ENCODE results near the gene CRNKL1.

CRNKL1 gene

GRCh38 chr20:20052074-20052970 is at the start of gene CRNKL1, which contains the start of gene CFAP61:
TSS of gene CRNKL1 (minus strand) at chr20:20052466. CDS start at chr20:20052342, 124 bp downstream.
TSS of gene CFAP61 (plus strand) at chr20:20052532. CDS start at chr20:20056654, 4,122 bp downstream.
- peak; percentile 96 for DNase-seq

- no peak for DNase-seq
These were observed 48.6 kb upstream of the CRNKL1 start for GRCh38 chr20:20100881-20101280.

GRCh38 chr20:20096421-20096820 is 44.2 kb upstream of the CRNKL1 start:
- DNase-seq: no peak

- DNase-seq: no peak
These were observed 43.0 kb upstream of the CRNKL1 start for GRCh38 chr20:20095114-20095872.

GRCh38 chr20:20094410-20094809 is 42.1 kb upstream of the CRNKL1 start:
- DNase-seq: no peak

GRCh38 chr20:20092827-20093226 is 40.6 kb upstream of the CRNKL1 start:
- DNase-seq: no peak

GRCh38 chr20:20089939-20090338 is 37.7 kb upstream of the CRNKL1 start:
- DNase-seq: no peak

- DNase-seq: no peak
These were observed 36.8 kb upstream of the CRNKL1 start for GRCh38 chr20:20089018-20089417.

- DNase-seq: no peak
These were observed 33.5 kb upstream of the CRNKL1 start for GRCh38 chr20:20085812-20086211.

- no peak for DNase-seq
These were observed 32.8 kb upstream of the CRNKL1 start for GRCh38 chr20:20085071-20085470.

- no peak for DNase-seq
These were observed 32.1 kb upstream of the CRNKL1 start for GRCh38 chr20:20084296-20084752.

- no peak for DNase-seq
These were observed 31.5 kb upstream of the CRNKL1 start for GRCh38 chr20:20083807-20084206.

- DNase-seq: no peak
These were observed 27.0 kb upstream of the CRNKL1 start for GRCh38 chr20:20079102-20079784.

GRCh38 chr20:20078041-20078440 is 25.8 kb upstream of the CRNKL1 start:
- DNase-seq: no peak

GRCh38 chr20:20076297-20077065 is 24.2 kb upstream of the CRNKL1 start:
- no peak for DNase-seq

- DNase-seq: no peak
These were observed 22.8 kb upstream of the CRNKL1 start for GRCh38 chr20:20075032-20075431.

GRCh38 chr20:20073801-20074371 is 21.6 kb upstream of the CRNKL1 start:
- DNase-seq: no peak

GRCh38 chr20:20070871-20071726 is 18.8 kb upstream of the CRNKL1 start:
- no peak for DNase-seq

GRCh38 chr20:20065361-20065760 is 13.1 kb upstream of the CRNKL1 start:
- no peak for DNase-seq

GRCh38 chr20:20063941-20064702 is 11.9 kb upstream of the CRNKL1 start:
- no peak for DNase-seq
